Aorta (tissue), 5 donors: Measurements from ENCODE around the gene IFNG. TPM values are rescaled to one million over a fixed set of nuclear protein-coding genes. Genes with fewer than 3 reads are reported as not detected.

Experiments used
- ATAC-seq: fragments of 200-7000 bp; cut with Tn5 transposase; one replicate; pipeline ENCODE4 v1.9.1; 2022; ENCODE audit warnings: moderate library complexity; ENCODE audit not compliant: low FRiP score
- DNase-seq, 2 donors: peaks; one replicate each; pipeline ENCODE4 v3.0.0-alpha.2; 2020
- H3K27ac ChIP-seq, 2 donors: one replicate each; pipeline ENCODE4 v1.5.1; 2013; ENCODE audit warnings: low read length in 2 of 2, mild to moderate bottlenecking in 2 of 2, moderate library complexity in 2 of 2, control low read depth in 1 of 2, inconsistent platforms in 1 of 2, low read depth in 1 of 2
- H3K27me3 ChIP-seq, 2 donors: one replicate each; pipeline ENCODE4 v1.6.1; 2013; ENCODE audit warnings: control low read depth in 1 of 2, low read length in 1 of 2, mild to moderate bottlenecking in 1 of 2, moderate library complexity in 1 of 2; ENCODE audit not compliant: insufficient read depth in 2 of 2, control insufficient read depth in 1 of 2
- H3K36me3 ChIP-seq, 2 donors: one replicate each; pipeline ENCODE4 v1.6.1; 2013; ENCODE audit warnings: control low read depth in 1 of 2, low read length in 1 of 2, mild to moderate bottlenecking in 1 of 2; ENCODE audit not compliant: insufficient read depth in 2 of 2, control insufficient read depth in 1 of 2
- H3K4me1 ChIP-seq, 2 donors: one replicate each; pipeline ENCODE4 v1.6.1; 2013; ENCODE audit warnings: low read length in 2 of 2, control low read depth in 1 of 2, mild to moderate bottlenecking in 1 of 2, moderate library complexity in 1 of 2; ENCODE audit not compliant: insufficient read depth in 2 of 2, control insufficient read depth in 1 of 2
- H3K4me3 ChIP-seq, 2 donors: one replicate each; pipeline ENCODE4 v1.5.1; 2013; ENCODE audit warnings: low read length in 2 of 2, control low read depth in 1 of 2, mild to moderate bottlenecking in 1 of 2
- H3K9me3 ChIP-seq: one replicate; pipeline ENCODE4 v1.6.1; 2013; ENCODE audit warnings: mild to moderate bottlenecking, low read length; ENCODE audit not compliant: control insufficient read depth
- WGBS, 2 donors: extraction: QIAGEN DNeasy Blood & Tissue Kit; methylation state at CpG; one replicate each; pipeline ENCODE4 v1.1.7; 2013; 5-methylcytosine and 5-hydroxymethylcytosine counted together
- intact Hi-C, 2 donors: fragments of 100-400 bp; cut with DNase I; formaldehyde crosslinking; loops; one replicate each; pipeline versions ENCODE4 v1.14.2 to v1.15.0; 2022
- polyA plus RNA-seq, 2 donors: library from polyadenylated mRNA; stranded (reverse); fragments of 200-250 nt; gene quantifications; one replicate each; pipeline ENCODE4 v1.2.3, GENCODE V29; 2013
- total RNA-seq, 2 donors: library from RNA; stranded (reverse); fragmentation: NEBNext Ultra II Directional; extraction: Animal tissue kit (Norgen Biotek cat#: 25700); gene quantifications; one replicate each; pipeline ENCODE4 v1.2.1, GENCODE V29; 2021
- donor health status: healthy with polysubstance abuse.
- donor health status: Bipolar disorder and iron deficiency.
- donor health status: DM: no; HTN: no; CAD: no.
- donor health status: DM: no; HTN: no; CAD: no.
- donor health status: DM: yes; HTN: yes; CAD: no.

Gene IFNG
- total and polyA plus RNA-seq, 4 donors = not detected

- ATAC-seq = no peak
- H3K4me3 ChIP-seq = no peak overlapping the region
- no peak overlapping the region for H3K27ac ChIP-seq
- no peak for DNase-seq
- intact Hi-C loops = no loop called here
- peaks cover 2% of the 10 kb centered on the region for H3K9me3 ChIP-seq
- no peaks in the 10 kb centered on the region for H3K36me3 ChIP-seq
- no peaks in the 10 kb centered on the region for H3K27me3 ChIP-seq
- no peaks in the 10 kb centered on the region for H3K4me1 ChIP-seq
These were observed 14.3 kb upstream of the IFNG start for GRCh38 chr12:68173792-68174191.

- no peak overlapping the region for H3K27ac ChIP-seq
- ATAC-seq = no peak
- H3K27me3 ChIP-seq = no peaks in the 10 kb centered on the region
- H3K4me1 ChIP-seq = no peaks in the 10 kb centered on the region
- DNase-seq = no peak
- peaks cover 2% of the 10 kb centered on the region for H3K9me3 ChIP-seq
- H3K36me3 ChIP-seq = no peaks in the 10 kb centered on the region
- no peak overlapping the region for H3K4me3 ChIP-seq
- 89 to 90% methylated on average over 2 of the region's 2 CpGs for WGBS, 2 donors
- intact Hi-C loops = no loop called here
These were observed 11.2 kb upstream of the IFNG start for GRCh38 chr12:68170726-68171125.

- no peak for DNase-seq
- no peak for ATAC-seq
- no peaks in the 10 kb centered on the region for H3K9me3 ChIP-seq
- no peak overlapping the region for H3K4me3 ChIP-seq
- H3K27me3 ChIP-seq = no peaks in the 10 kb centered on the region
- H3K36me3 ChIP-seq = no peaks in the 10 kb centered on the region
- H3K4me1 ChIP-seq = no peaks in the 10 kb centered on the region
- WGBS, 2 donors = 88 to 96% methylated on average over 1 of the region's 1 CpG
- no peak overlapping the region for H3K27ac ChIP-seq
- intact Hi-C loops = no loop called here
These were observed 9.8 kb upstream of the IFNG start for GRCh38 chr12:68169213-68169889.

DNA sequence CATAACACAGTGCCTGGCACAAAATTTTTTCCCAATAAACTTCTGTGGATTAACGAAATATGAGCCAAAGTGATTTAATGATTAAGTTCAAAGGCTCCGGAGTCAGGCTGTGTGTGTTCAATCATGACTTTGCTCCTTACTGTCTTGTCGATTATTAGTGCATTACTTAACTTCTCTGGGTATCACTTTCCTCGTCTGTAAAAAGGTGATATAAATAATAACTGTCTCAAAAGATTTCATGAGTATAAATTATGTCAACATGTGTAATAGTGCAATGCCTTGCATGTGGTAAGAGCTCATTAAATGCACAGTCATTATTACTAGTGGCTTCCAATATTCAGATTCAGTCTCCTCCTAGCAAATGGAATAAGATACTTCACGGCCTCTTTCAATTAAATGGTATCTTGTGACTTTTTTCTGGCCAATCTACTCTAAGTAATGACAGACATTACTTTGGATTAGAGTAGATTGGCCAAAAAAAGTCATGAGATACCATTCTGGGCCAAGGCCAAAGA lies 6.8 kb upstream of the IFNG start:
- peaks cover 0 to 3% of the 10 kb centered on the region in 2 donors for H3K27me3 ChIP-seq
- ATAC-seq (no peak), DNase-seq (no peak)
- H3K9me3 ChIP-seq = no peaks in the 10 kb centered on the region
- H3K36me3 ChIP-seq = no peaks in the 10 kb centered on the region
- no peak overlapping the region for H3K27ac ChIP-seq
- H3K4me1 ChIP-seq = no peaks in the 10 kb centered on the region
- intact Hi-C loops = no loop called here
- H3K4me3 ChIP-seq = no peak overlapping the region
- 59 to 62% methylated on average over 5 of the region's 5 CpGs for WGBS, 2 donors

DNA sequence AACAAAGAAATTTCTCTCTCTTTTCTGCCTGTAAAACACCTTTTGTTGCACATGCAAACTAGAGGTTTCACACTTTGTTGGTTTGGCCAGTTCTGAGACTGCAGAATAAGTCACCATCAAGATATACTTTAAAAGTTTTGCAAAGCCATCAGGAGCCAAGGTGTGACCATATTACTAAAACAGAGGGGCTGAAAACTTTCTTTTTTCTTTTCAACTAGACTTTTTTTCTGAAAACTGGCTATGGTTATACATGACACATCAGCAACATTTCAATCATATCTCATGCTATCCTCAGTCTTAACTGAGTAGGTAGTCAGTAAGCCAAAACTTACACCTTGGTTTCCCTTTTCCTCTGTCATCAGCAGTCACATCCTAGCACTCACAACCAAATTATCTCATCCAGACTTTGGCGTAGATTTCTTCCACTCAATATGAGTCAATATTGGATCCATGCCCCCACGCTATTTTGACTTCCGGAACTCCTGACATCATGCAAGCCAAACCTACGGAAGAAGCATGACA lies 4.1 kb upstream of the IFNG start:
- H3K36me3 ChIP-seq = no peaks in the 10 kb centered on the region
- H3K9me3 ChIP-seq = no peaks in the 10 kb centered on the region
- H3K27ac ChIP-seq = no peak overlapping the region
- no peaks in the 10 kb centered on the region for H3K4me1 ChIP-seq
- intact Hi-C loops = no loop called here
- 84 to 87% methylated on average over 4 of the region's 4 CpGs for WGBS, 2 donors
- H3K4me3 ChIP-seq = no peak overlapping the region
- ATAC-seq = no peak
- H3K27me3 ChIP-seq = peaks cover 0 to 3% of the 10 kb centered on the region in 2 donors
- DNase-seq = no peak

DNA sequence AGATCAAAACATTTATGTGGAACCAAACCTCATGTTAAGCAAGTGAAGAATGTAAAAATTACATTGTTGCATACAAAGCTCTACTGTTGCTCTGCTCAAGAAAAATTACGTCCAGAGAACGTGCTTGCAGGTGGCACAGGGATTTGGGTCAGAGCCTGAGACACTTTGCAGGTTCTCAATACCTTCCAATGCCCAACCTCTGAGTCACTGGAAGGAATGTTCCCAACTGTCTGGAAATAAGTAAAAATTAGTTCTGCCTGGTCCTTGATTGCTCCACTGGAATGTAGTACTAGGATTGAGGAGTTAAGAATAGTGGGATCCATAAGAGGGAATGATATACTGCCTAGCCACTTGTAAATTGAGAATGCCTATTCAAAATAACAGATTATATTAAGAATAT lies 2.8 kb upstream of the IFNG start:
- Histone ChIP-seq H3K27me3 (peaks cover 0 to 3% of the 10 kb centered on the region in 2 donors), H3K4me1 (no peaks in the 10 kb centered on the region), H3K27ac (no peak overlapping the region), H3K4me3 (no peak overlapping the region), H3K9me3 (no peaks in the 10 kb centered on the region), H3K36me3 (no peaks in the 10 kb centered on the region)
- ATAC-seq (no peak), DNase-seq (no peak)
- WGBS, 2 donors = 81 to 82% methylated on average over 2 of the region's 2 CpGs
- intact Hi-C loops = no loop called here

DNA sequence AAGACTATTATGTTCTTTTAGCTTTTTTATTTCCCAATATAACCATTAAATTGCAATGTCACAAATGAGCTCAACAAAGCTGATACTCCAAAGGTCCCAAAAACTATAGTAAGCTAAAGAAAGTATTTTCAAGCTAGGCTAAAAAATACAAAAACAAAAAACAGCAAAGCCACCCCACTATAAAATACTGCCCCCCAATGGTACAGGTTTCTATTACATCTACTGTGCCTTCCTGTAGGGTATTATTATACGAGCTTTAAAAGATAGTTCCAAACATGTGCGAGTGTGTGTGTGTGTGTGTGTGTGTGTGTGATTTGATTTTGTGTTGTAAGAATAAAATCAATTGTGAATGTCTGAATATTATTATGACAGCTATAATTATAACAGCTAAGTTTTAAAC lies 1.1 kb downstream of the IFNG start:
- H3K36me3 ChIP-seq = no peaks in the 10 kb centered on the region
- no peaks in the 10 kb centered on the region for H3K9me3 ChIP-seq
- WGBS, 2 donors = 56 to 58% methylated on average over 2 of the region's 2 CpGs
- H3K4me3 ChIP-seq = no peak overlapping the region
- no peak for ATAC-seq
- H3K27me3 ChIP-seq = no peaks in the 10 kb centered on the region
- H3K27ac ChIP-seq = no peak overlapping the region
- DNase-seq = no peak
- H3K4me1 ChIP-seq = no peaks in the 10 kb centered on the region
- intact Hi-C loops = no loop called here

DNA sequence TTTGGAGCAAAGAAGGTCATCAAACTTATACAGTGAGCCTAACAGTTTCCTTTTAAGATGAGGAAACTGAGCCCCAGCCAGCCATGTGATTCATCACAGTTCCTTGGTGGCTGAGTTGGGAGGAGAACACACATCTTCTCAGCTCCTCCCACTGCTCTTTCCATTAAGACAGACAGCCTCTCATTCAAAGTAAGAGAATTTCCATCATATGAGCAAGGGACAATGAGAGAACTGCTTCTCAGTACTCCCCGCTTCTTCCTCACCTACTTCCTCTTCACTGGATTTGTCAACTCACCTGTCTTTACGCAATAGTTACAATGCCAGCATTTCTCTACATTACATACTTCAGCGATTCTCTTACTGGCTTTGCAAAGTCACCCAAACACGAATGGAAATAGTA lies 2.2 kb downstream of the IFNG start:
- Histone ChIP-seq H3K36me3 (no peaks in the 10 kb centered on the region), H3K4me3 (no peak overlapping the region), H3K27me3 (no peaks in the 10 kb centered on the region), H3K4me1 (no peaks in the 10 kb centered on the region), H3K9me3 (no peaks in the 10 kb centered on the region), H3K27ac (no peak overlapping the region)
- no peak for ATAC-seq
- intact Hi-C loops = no loop called here
- DNase-seq = no peak
- WGBS, 2 donors = 62 to 64% methylated on average over 4 of the region's 4 CpGs

GRCh38 chr12:68156636-68157035 lies 2.9 kb downstream of the IFNG start:
- WGBS, 2 donors = 73 to 74% methylated on average over 1 of the region's 1 CpG
- DNase-seq (no peak), ATAC-seq (no peak)
- Histone ChIP-seq H3K9me3 (no peaks in the 10 kb centered on the region), H3K4me3 (no peak overlapping the region), H3K27me3 (no peaks in the 10 kb centered on the region), H3K36me3 (no peaks in the 10 kb centered on the region), H3K27ac (no peak overlapping the region), H3K4me1 (no peaks in the 10 kb centered on the region)
- intact Hi-C loops = no loop called here
